ENCODE data around the gene CCL8. TPM values are rescaled to one million over a fixed set of nuclear protein-coding genes. Genes with fewer than 3 reads are reported as not detected.

CCL8 gene
- total RNA-seq, 1 donor from 2014 or later: not detected

- no peaks in the 10 kb centered on the region for H3K4me1 Mint-ChIP-seq (ENCODE audit: low read depth)
- H3K27me3 Mint-ChIP-seq (ENCODE audit: low read depth): peaks cover 7% of the 10 kb centered on the region
- H3K4me3 Mint-ChIP-seq (ENCODE audit: unreplicated experiment): no peak overlapping the region
- H3K27ac Mint-ChIP-seq (ENCODE audit: unreplicated experiment): no peak overlapping the region
- peaks cover 6% of the 10 kb centered on the region for H3K9me3 Mint-ChIP-seq (ENCODE audit: low read depth)
- TF ChIP-seq CTCF (IDR thresholded peaks at IDR 0.05): no peak
- no peaks in the 10 kb centered on the region for H3K36me3 Mint-ChIP-seq (ENCODE audit: low read depth)
- no peak for DNase-seq (ENCODE audit: low spot score)
Observed at GRCh38 chr17:34349751-34350150, 30.5 kb downstream of the CCL8 start.

GRCh38 chr17:34351096-34351495, 31.9 kb downstream of the CCL8 start:
- H3K27me3 Mint-ChIP-seq (ENCODE audit: low read depth): peaks cover 6% of the 10 kb centered on the region
- TF ChIP-seq CTCF (IDR thresholded peaks at IDR 0.05): no peak
- no peaks in the 10 kb centered on the region for H3K36me3 Mint-ChIP-seq (ENCODE audit: low read depth)
- no peak overlapping the region for H3K27ac Mint-ChIP-seq (ENCODE audit: unreplicated experiment)
- no peak for DNase-seq (ENCODE audit: low spot score)
- H3K4me1 Mint-ChIP-seq (ENCODE audit: low read depth): no peaks in the 10 kb centered on the region
- H3K4me3 Mint-ChIP-seq (ENCODE audit: unreplicated experiment): no peak overlapping the region
- peaks cover 6% of the 10 kb centered on the region for H3K9me3 Mint-ChIP-seq (ENCODE audit: low read depth)

- TF ChIP-seq CTCF (IDR thresholded peaks at IDR 0.05): no peak
- Mint-ChIP-seq H3K4me3 (ENCODE audit: unreplicated experiment) (no peak overlapping the region), H3K9me3 (ENCODE audit: low read depth) (peaks cover 6% of the 10 kb centered on the region), H3K27me3 (ENCODE audit: low read depth) (peaks cover 6% of the 10 kb centered on the region), H3K27ac (ENCODE audit: unreplicated experiment) (no peak overlapping the region), H3K36me3 (ENCODE audit: low read depth) (no peaks in the 10 kb centered on the region), H3K4me1 (ENCODE audit: low read depth) (no peaks in the 10 kb centered on the region)
- no peak for DNase-seq (ENCODE audit: low spot score)
Observed at GRCh38 chr17:34352191-34352590, 33.0 kb downstream of the CCL8 start.

- Mint-ChIP-seq H3K27me3 (ENCODE audit: low read depth) (peaks cover 8% of the 10 kb centered on the region), H3K36me3 (ENCODE audit: low read depth) (no peaks in the 10 kb centered on the region), H3K9me3 (ENCODE audit: low read depth) (peaks cover 6% of the 10 kb centered on the region), H3K4me1 (ENCODE audit: low read depth) (no peaks in the 10 kb centered on the region), H3K4me3 (ENCODE audit: unreplicated experiment) (no peak overlapping the region), H3K27ac (ENCODE audit: unreplicated experiment) (no peak overlapping the region)
- no peak for TF ChIP-seq CTCF (IDR thresholded peaks at IDR 0.05)
- no peak for DNase-seq (ENCODE audit: low spot score)
Observed at GRCh38 chr17:34354637-34355036, 35.4 kb downstream of the CCL8 start.

GRCh38 chr17:34356194-34356593, 37.0 kb downstream of the CCL8 start, which contains the start of gene CCL13:
TSS of gene CCL13 (plus strand) at chr17:34356480. CDS start at chr17:34356527, 47 bp downstream.
- peaks cover 6% of the 10 kb centered on the region for H3K9me3 Mint-ChIP-seq (ENCODE audit: low read depth)
- no peak for DNase-seq (ENCODE audit: low spot score)
- H3K36me3 Mint-ChIP-seq (ENCODE audit: low read depth): no peaks in the 10 kb centered on the region
- TF ChIP-seq CTCF (IDR thresholded peaks at IDR 0.05): no peak
- no peak within 1 kb of the TSS for H3K27ac Mint-ChIP-seq (ENCODE audit: unreplicated experiment)
- H3K4me3 Mint-ChIP-seq (ENCODE audit: unreplicated experiment): no peak within 1 kb of the TSS
- H3K27me3 Mint-ChIP-seq (ENCODE audit: low read depth): peaks cover 8% of the 10 kb centered on the region
- no peaks in the 10 kb centered on the region for H3K4me1 Mint-ChIP-seq (ENCODE audit: low read depth)

Data from chondrocyte (in vitro differentiated cells).